ENCODE measurements around the gene MYH6.

MYH6 gene

GRCh38 chr14:23441076-23441475, 33.0 kb upstream of the MYH6 start:
- no peak for TF ChIP-seq ZNF274 (IDR thresholded peaks at IDR 0.05; ENCODE audit: low read depth, low read length)
- no peak overlapping the region for H3K4me3 ChIP-seq (ENCODE audit: low read length)

GRCh38 chr14:23439107-23439835, 31.2 kb upstream of the MYH6 start:
- H3K4me3 ChIP-seq (ENCODE audit: low read length), result no peak overlapping the region
- TF ChIP-seq ZNF274 (IDR thresholded peaks at IDR 0.05; ENCODE audit: low read depth, low read length), result no peak

- no peak for TF ChIP-seq ZNF274 (IDR thresholded peaks at IDR 0.05; ENCODE audit: low read depth, low read length)
- H3K4me3 ChIP-seq (ENCODE audit: low read length), result no peak overlapping the region
These were observed 30.3 kb upstream of the MYH6 start for GRCh38 chr14:23438101-23438971.

- no peak for TF ChIP-seq ZNF274 (IDR thresholded peaks at IDR 0.05; ENCODE audit: low read depth, low read length)
- H3K4me3 ChIP-seq (ENCODE audit: low read length), result no peak overlapping the region
These were observed 29.3 kb upstream of the MYH6 start for GRCh38 chr14:23437133-23438100.

GRCh38 chr14:23436327-23437132, 28.5 kb upstream of the MYH6 start:
- no peak overlapping the region for H3K4me3 ChIP-seq (ENCODE audit: low read length)
- no peak for TF ChIP-seq ZNF274 (IDR thresholded peaks at IDR 0.05; ENCODE audit: low read depth, low read length)

- no peak for TF ChIP-seq ZNF274 (IDR thresholded peaks at IDR 0.05; ENCODE audit: low read depth, low read length)
- H3K4me3 ChIP-seq (ENCODE audit: low read length), result no peak within 1 kb of the TSS
These were observed 27.7 kb upstream of the MYH6 start, which contains the start of gene MYH7 for GRCh38 chr14:23435543-23436326. TSS of gene MYH7 (minus strand) at chr14:23435660. CDS start at chr14:23433732, 1,928 bp downstream.

GRCh38 chr14:23434488-23435222, 26.6 kb upstream of the MYH6 start:
- H3K4me3 ChIP-seq (ENCODE audit: low read length), result no peak overlapping the region
- TF ChIP-seq ZNF274 (IDR thresholded peaks at IDR 0.05; ENCODE audit: low read depth, low read length), result no peak

GRCh38 chr14:23433457-23433856, 25.4 kb upstream of the MYH6 start:
- TF ChIP-seq ZNF274 (IDR thresholded peaks at IDR 0.05; ENCODE audit: low read depth, low read length), result no peak

GRCh38 chr14:23432946-23433345, 24.9 kb upstream of the MYH6 start:
- TF ChIP-seq ZNF274 (IDR thresholded peaks at IDR 0.05; ENCODE audit: low read depth, low read length), result no peak

More at GRCh38 chr14:23433457-23433856, 25.4 kb upstream of the MYH6 start:
- H3K4me3 ChIP-seq (ENCODE audit: low read length), result no peak overlapping the region

GRCh38 chr14:23432102-23432925, 24.2 kb upstream of the MYH6 start:
- H3K4me3 ChIP-seq (ENCODE audit: low read length), result no peak overlapping the region

More at GRCh38 chr14:23432946-23433345, 24.9 kb upstream of the MYH6 start:
- no peak overlapping the region for H3K4me3 ChIP-seq (ENCODE audit: low read length)

GRCh38 chr14:23431486-23431885, 23.4 kb upstream of the MYH6 start:
- TF ChIP-seq ZNF274 (IDR thresholded peaks at IDR 0.05; ENCODE audit: low read depth, low read length), result no peak
- H3K4me3 ChIP-seq (ENCODE audit: low read length), result no peak overlapping the region

More at GRCh38 chr14:23432102-23432925, 24.2 kb upstream of the MYH6 start:
- no peak for TF ChIP-seq ZNF274 (IDR thresholded peaks at IDR 0.05; ENCODE audit: low read depth, low read length)

All from GM08714 (cell line).